CD4-positive, alpha-beta T cell (primary cell): ENCODE results near the gene MRPL53. TPM values are rescaled to one million over a fixed set of nuclear protein-coding genes. Genes with fewer than 3 reads are reported as not detected.
"Not testable (repeated sequence)": the region's sequence is repeated elsewhere in the genome, so short reads cannot be mapped to it uniquely, and the experiment has no call there.

Experiments used
- ATAC-seq: fragments of 200-7000 bp; cut with Tn5 transposase; one replicate; pipeline ENCODE4 v1.10.0; 2022; ENCODE audit warnings: mild to moderate bottlenecking; ENCODE audit not compliant: poor library complexity
- CTCF ChIA-PET: fragments of 350-600 bp; sonication (Branson Sonifier 250); formaldehyde crosslinking; loops from one replicate; lab custom pipeline; 2021; ENCODE audit warnings: antibody characterized with exemption, inconsistent platforms; lab: Charles Lee
- POLR2A ChIA-PET: fragments of 350-600 bp; sonication (Branson Sonifier 250); formaldehyde crosslinking; loops from one replicate; lab custom pipeline; 2021; ENCODE audit warnings: antibody characterized with exemption, inconsistent platforms; lab: Charles Lee
- DNase-seq, 14 experiments: peaks; one replicate each; pipeline ENCODE4 v3.0.0-alpha.2; 2013 to 2020; ENCODE audit warnings: mixed read lengths in 2 of 14
- H3K27ac ChIP-seq, 2 donors: one replicate each; pipeline versions ENCODE4 v1.5.1 to v1.7.0; 2013; ENCODE audit warnings: low read length in 2 of 2, low read depth in 1 of 2, mild to moderate bottlenecking in 1 of 2
- H3K27me3 ChIP-seq, 2 experiments: 1 replicate in 1 of 2; 2 replicates in 1 of 2; pipeline versions ENCODE4 v1.6.1 to v1.7.0; 2013; ENCODE audit warnings: low read length in 2 of 2, control low read depth in 1 of 2, mild to moderate bottlenecking in 1 of 2, moderate library complexity in 1 of 2; ENCODE audit not compliant: insufficient read depth in 2 of 2, control insufficient read depth in 1 of 2
- H3K36me3 ChIP-seq: one replicate; pipeline ENCODE4 v1.6.1; 2013; ENCODE audit warnings: low read length, control low read depth; ENCODE audit not compliant: insufficient read depth
- H3K4me1 ChIP-seq: one replicate; pipeline ENCODE4 v1.6.1; 2013; ENCODE audit warnings: low read length, control low read depth; ENCODE audit not compliant: insufficient read depth
- H3K4me3 ChIP-seq: one replicate; pipeline ENCODE4 v1.5.1; 2013; ENCODE audit warnings: mild to moderate bottlenecking, low read length, moderate library complexity
- H3K9me3 ChIP-seq, 2 experiments: 1 replicate in 1 of 2; 2 replicates in 1 of 2; pipeline versions ENCODE4 v1.6.1 to v1.7.0; 2013; ENCODE audit warnings: low read length in 2 of 2, mild to moderate bottlenecking in 2 of 2, control low read depth in 1 of 2, moderate library complexity in 1 of 2; ENCODE audit not compliant: control insufficient read depth in 1 of 2, insufficient read depth in 1 of 2
- H3K27ac Mint-ChIP-seq: one replicate; pipeline ENCODE4 v1.8.0; 2020; ENCODE audit warnings: mixed read lengths
- H3K27me3 Mint-ChIP-seq: one replicate; pipeline ENCODE4 v1.8.0; 2021; ENCODE audit warnings: mixed read lengths
- H3K36me3 Mint-ChIP-seq: one replicate; pipeline ENCODE4 v1.8.0; 2021; ENCODE audit warnings: low read depth, mixed read lengths
- H3K4me1 Mint-ChIP-seq: one replicate; pipeline ENCODE4 v1.8.0; 2021; ENCODE audit warnings: low read depth, mixed read lengths
- H3K4me3 Mint-ChIP-seq: one replicate; pipeline ENCODE4 v1.8.0; 2020; ENCODE audit warnings: mild to moderate bottlenecking, mixed read lengths
- H3K9me3 Mint-ChIP-seq: one replicate; pipeline ENCODE4 v1.8.0; 2020; ENCODE audit warnings: mixed read lengths
- intact Hi-C, 2 experiments: fragments of 100-400 bp; cut with DNase I in 1 of 2; cut with micrococcal nuclease in 1 of 2; formaldehyde crosslinking; loops; one replicate each; pipeline versions ENCODE4 v1.15.1 to v1.9.0; 2023 to 2025; cut with DNase I, micrococcal nuclease
- total RNA-seq, 174 experiments: library from RNA in 2 of 174; stranded (reverse) in 2 of 174; gene quantifications; one replicate each; pipeline ENCODE4 v1.2.3 and lab custom pipeline; 2021 to 2026
- TF ChIP-seq, protein P1 (sequence below): fragments of 200-600 bp; IDR thresholded peaks from one replicate; pipeline ENCODE4 v1.8.0; 2022; ENCODE audit warnings: antibody characterized with exemption, mild to moderate bottlenecking

Gene MRPL53
- total RNA-seq, 2 experiments from 2014 or later: 39.5 to 44.3 TPM

DNA sequence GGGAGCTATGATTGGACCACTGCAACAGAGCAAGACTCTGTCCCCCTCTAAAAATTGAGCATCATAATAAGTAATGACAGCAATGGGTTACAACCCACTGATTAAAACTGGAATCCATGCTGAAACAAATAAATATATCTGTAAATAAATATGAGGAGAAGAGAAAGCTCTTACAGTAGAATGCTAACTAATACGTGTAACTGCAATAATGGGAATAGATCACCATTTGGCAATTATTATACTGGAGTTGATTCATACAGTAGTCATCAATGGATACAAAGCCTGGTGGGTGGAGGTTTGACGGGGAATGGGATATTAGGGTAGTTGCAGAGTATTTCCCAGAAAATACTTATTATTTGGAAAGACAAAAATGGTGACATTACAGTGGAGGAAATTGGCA, 23.7 kb downstream of the MRPL53 start:
- no peak overlapping the region for H3K27ac Mint-ChIP-seq
- Histone ChIP-seq H3K36me3 (no peaks in the 10 kb centered on the region), H3K27ac (no peak overlapping the region), H3K4me3 (no peak overlapping the region), H3K9me3 (no peaks in the 10 kb centered on the region), H3K4me1 (peaks cover 13% of the 10 kb centered on the region), H3K27me3 (peaks cover 0 to 7% of the 10 kb centered on the region in 2 experiments)
- H3K27me3 Mint-ChIP-seq: peaks cover 15% of the 10 kb centered on the region
- H3K9me3 Mint-ChIP-seq: no peaks in the 10 kb centered on the region
- H3K4me3 Mint-ChIP-seq: no peak overlapping the region
- intact Hi-C loops: no loop called here
- ATAC-seq (no peak), DNase-seq (no peak)
- no peaks in the 10 kb centered on the region for H3K36me3 Mint-ChIP-seq
- TF ChIP-seq, protein P1, sequence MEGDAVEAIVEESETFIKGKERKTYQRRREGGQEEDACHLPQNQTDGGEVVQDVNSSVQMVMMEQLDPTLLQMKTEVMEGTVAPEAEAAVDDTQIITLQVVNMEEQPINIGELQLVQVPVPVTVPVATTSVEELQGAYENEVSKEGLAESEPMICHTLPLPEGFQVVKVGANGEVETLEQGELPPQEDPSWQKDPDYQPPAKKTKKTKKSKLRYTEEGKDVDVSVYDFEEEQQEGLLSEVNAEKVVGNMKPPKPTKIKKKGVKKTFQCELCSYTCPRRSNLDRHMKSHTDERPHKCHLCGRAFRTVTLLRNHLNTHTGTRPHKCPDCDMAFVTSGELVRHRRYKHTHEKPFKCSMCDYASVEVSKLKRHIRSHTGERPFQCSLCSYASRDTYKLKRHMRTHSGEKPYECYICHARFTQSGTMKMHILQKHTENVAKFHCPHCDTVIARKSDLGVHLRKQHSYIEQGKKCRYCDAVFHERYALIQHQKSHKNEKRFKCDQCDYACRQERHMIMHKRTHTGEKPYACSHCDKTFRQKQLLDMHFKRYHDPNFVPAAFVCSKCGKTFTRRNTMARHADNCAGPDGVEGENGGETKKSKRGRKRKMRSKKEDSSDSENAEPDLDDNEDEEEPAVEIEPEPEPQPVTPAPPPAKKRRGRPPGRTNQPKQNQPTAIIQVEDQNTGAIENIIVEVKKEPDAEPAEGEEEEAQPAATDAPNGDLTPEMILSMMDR: no peak
- ChIA-PET CTCF (no interaction called here), POLR2A (no interaction called here)
- H3K4me1 Mint-ChIP-seq: peaks cover 13% of the 10 kb centered on the region

DNA sequence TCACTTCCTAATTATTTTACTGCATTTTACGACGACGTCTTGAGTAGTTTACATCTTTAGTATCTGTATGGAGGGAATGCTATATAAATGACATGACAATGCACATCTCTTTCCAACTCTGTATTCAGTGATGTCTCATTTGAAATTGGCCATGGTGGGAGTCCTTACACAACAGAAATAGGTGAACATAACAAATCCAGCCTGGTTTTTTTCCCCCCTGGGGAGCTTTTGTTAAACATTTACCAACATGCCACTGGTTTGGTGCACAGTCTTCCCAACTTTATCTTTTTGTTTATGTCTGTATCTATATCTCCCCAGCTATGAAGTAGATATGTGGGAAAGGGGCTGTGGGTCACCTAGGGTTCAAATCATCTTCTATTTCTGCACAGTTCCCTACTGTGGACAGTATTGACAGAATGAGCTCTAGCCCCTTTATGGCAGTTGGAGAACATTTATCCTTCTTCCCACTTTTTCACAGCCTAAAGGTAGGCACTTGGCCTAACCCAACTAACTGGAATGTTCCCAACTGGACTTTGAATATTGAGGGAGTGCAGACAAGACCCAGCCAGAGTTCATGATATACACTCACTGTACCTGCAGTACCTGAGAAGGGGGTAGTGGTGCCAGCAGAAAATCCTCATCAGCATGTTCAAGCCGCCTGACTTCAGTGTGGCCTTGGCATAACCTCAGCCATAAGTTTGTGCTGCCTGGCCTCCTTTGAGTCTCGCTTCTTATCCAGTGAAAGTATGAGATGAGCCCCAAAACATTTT, 25.1 kb downstream of the MRPL53 start:
- Mint-ChIP-seq H3K9me3 (no peaks in the 10 kb centered on the region), H3K27ac (no peak overlapping the region), H3K4me3 (no peak overlapping the region), H3K27me3 (peaks cover 21% of the 10 kb centered on the region), H3K4me1 (peaks cover 3% of the 10 kb centered on the region), H3K36me3 (no peaks in the 10 kb centered on the region)
- TF ChIP-seq, protein P1: no peak
- ChIA-PET POLR2A (no interaction called here), CTCF (no interaction called here)
- no peak for ATAC-seq
- Histone ChIP-seq H3K4me3 (no peak overlapping the region), H3K27ac (no peak overlapping the region), H3K36me3 (no peaks in the 10 kb centered on the region), H3K4me1 (peaks cover 7% of the 10 kb centered on the region), H3K27me3 (peaks cover 4 to 12% of the 10 kb centered on the region in 2 experiments), H3K9me3 (peaks cover 0 to 2% of the 10 kb centered on the region in 2 experiments)
- no peak for DNase-seq
- intact Hi-C loops: no loop called here

DNA sequence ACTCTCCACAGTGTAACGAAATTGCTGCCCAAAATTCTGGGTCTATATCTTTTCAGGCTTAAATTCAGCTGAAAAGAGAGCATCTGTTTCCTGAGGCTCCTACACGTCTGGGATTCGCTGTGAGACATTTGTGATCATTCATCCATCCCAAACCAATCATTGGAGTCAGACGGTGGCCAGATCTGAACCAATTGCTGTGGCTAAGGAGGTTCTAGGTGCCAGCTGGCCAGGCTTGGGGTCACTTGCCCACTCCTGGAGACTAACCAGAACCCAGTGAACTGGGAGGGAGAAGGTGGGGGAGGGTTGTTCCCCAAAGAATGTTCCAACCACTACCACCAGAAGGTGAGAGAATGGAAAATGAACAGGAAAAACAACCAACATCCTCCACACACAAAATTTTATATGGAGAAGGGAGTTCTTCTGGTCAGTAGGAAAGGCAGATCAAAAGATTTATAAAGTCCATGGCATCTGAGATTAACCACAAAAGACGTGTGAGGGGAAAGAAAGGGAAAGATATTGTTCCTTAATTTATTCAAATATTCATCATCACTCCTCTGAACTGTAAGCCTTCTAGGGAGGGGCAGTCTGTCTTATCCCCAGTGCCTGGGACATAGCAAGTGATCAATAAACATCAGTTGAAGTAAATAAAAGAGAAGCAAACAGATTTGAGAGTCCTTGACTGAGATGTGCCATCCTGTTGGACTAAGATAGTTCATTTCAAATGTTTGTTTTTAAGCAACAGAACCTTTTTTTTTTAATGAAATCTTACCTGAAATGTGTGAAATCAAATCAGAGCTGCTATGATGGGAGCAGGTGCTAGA, 27.8 kb downstream of the MRPL53 start:
- Mint-ChIP-seq H3K4me1 (peaks cover 8% of the 10 kb centered on the region), H3K4me3 (no peak overlapping the region), H3K27ac (no peak overlapping the region), H3K9me3 (no peaks in the 10 kb centered on the region), H3K27me3 (peaks cover 37% of the 10 kb centered on the region), H3K36me3 (no peaks in the 10 kb centered on the region)
- H3K27ac ChIP-seq: no peak overlapping the region
- TF ChIP-seq, protein P1: no peak
- ATAC-seq: no peak
- peaks cover 27% of the 10 kb centered on the region for H3K4me1 ChIP-seq
- intact Hi-C loops: no loop called here
- POLR2A ChIA-PET: no interaction called here
- H3K9me3 ChIP-seq: peaks cover 0 to 26% of the 10 kb centered on the region in 2 experiments
- no peak for DNase-seq
- peaks cover 31 to 36% of the 10 kb centered on the region in 2 experiments for H3K27me3 ChIP-seq
- CTCF ChIA-PET: interaction anchor here (0.6 kb wide), 1 partner anchor 19 kb away, joined by 3 read pairs; no protein-coding TSS in a partner anchor
- no peak overlapping the region for H3K4me3 ChIP-seq
- H3K36me3 ChIP-seq: no peaks in the 10 kb centered on the region

DNA sequence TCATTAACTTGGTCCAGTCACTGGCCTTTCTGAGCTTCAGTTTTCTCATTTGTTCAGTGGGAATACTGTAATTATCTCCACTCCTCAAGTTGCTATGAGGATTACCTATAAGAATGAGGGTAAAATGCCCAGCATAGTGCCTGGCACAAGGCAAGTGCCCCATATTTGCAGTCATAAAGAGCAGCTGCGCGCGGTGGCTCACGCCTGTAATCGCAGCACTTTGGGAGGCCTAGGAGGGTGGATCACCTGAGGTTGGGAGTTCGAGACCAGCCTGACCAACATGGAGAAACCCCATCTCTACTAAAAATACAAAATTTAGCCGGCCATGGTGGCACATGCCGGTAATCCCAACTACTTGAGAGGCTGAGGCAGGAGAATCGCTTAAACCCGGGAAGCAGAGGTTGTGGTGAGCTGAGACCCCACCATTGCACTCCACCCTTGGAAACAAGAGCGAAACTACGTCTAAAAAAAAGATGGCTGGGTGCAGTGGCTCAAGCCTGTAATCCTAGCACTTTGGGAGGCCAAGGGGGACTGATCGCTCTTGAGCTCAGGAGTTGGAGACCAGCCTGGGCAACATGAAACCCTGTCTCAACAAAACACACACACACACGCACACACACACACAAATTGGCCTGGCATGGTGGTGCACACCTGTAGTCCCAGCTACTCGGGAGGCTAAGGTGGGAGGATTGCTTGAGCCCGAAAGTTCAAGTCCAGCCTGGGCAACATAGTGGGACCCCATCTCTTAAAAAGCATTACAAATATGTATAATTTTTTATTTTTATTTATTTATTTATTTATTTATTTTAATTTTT, 29.8 kb downstream of the MRPL53 start:
- Histone ChIP-seq H3K9me3 (peaks cover 0 to 27% of the 10 kb centered on the region in 2 experiments), H3K27me3 (peaks cover 37 to 40% of the 10 kb centered on the region in 2 experiments), H3K4me1 (peaks cover 27% of the 10 kb centered on the region)
- Mint-ChIP-seq H3K4me3 (peak overlapping the region; percentile 76), H3K27me3 (peaks cover 56% of the 10 kb centered on the region)
- H3K27ac ChIP-seq, H3K4me1 Mint-ChIP-seq, H3K36me3 ChIP-seq, H3K36me3 Mint-ChIP-seq, H3K4me3 ChIP-seq, H3K9me3 Mint-ChIP-seq, POLR2A ChIA-PET, ATAC-seq, DNase-seq, H3K27ac Mint-ChIP-seq, CTCF ChIA-PET, intact Hi-C loops: not testable (repeated sequence)
